ENCODE results near the gene HPS3.
A peak's percentile ranks its signal among the peaks of the same experiment; 100 is the strongest.

HPS3 gene

DNA sequence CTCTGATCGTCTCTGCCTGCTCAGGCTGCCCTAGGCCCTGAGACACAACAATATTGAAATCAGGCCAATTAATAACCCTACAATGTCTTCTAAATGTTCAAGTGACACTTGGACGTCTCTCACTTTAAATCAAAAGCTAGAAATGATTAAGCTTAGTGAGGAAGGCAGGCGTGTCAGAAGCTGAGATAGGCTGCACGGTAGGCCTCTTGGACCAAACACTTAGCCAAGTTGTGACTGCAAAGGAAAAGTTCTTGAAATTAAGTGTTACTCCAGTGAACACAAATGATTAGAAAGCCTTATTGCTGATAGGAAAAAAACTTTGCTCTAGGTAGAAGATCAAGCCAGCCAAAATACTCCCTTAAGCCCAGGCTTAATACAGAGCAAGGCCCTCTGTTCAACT is 2.2 kb downstream of the HPS3 start:
- TF ChIP-seq POLR2A (IDR thresholded peaks at IDR 0.05; ENCODE audit: low read depth, low read length): no peak
- TF ChIP-seq TAF1 (IDR thresholded peaks at IDR 0.05; ENCODE audit: borderline replicate concordance, low read depth, low read length): no peak
- no peak for TF ChIP-seq POLR2AphosphoS5 (IDR thresholded peaks at IDR 0.05; ENCODE audit: low read depth, low read length)
- DNase-seq (ENCODE audit: insufficient read length) (no peak), FAIRE-seq (no peak)

DNA sequence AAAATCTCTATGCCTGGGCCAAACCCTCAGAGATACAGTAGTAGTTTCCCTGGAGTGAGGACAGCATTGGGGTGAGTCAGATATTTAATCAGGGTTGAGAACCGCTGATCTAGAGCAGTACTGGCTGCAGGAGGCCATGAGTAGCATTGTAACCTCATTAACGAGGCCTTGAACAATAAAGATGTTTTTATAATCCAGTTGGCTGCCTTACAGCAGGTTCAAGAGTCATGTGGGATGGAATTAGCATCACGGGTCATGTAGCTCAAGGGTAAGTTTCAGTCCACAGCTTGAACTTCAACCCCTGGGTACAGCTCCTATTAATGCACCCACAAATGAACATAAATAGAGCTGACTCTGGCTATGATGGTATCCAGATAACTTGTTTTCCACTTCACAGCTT is 5.1 kb downstream of the HPS3 start:
- FAIRE-seq: no peak
- TF ChIP-seq TAF1 (IDR thresholded peaks at IDR 0.05; ENCODE audit: borderline replicate concordance, low read depth, low read length) (no peak), POLR2AphosphoS5 (IDR thresholded peaks at IDR 0.05; ENCODE audit: low read depth, low read length) (no peak), POLR2A (IDR thresholded peaks at IDR 0.05; ENCODE audit: low read depth, low read length) (no peak)
- DNase-seq (ENCODE audit: insufficient read length): no peak

DNA sequence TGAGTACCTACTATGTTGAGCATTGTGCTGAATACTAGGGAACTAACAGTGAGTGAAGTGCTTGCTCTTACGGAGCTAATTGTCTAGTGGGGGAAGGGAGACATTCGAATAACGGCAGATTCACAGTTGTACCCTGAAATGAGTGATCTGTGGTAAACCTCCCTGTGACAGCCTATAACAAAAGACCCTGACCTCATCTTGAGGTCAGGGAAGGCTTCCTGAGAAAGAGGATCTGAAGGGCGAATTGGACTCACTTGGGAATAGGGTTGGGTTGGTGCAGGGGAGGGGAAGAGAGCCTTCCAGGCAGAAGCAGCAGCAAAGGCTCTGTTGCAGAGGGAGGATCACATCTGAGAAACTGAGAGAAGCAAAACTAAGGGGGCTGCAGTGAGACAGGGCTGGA is 13.2 kb downstream of the HPS3 start:
- TF ChIP-seq POLR2A (IDR thresholded peaks at IDR 0.05; ENCODE audit: low read depth, low read length) (no peak), POLR2AphosphoS5 (IDR thresholded peaks at IDR 0.05; ENCODE audit: low read depth, low read length) (no peak), TAF1 (IDR thresholded peaks at IDR 0.05; ENCODE audit: borderline replicate concordance, low read depth, low read length) (no peak)
- no peak for FAIRE-seq
- DNase-seq (ENCODE audit: insufficient read length): no peak

DNA sequence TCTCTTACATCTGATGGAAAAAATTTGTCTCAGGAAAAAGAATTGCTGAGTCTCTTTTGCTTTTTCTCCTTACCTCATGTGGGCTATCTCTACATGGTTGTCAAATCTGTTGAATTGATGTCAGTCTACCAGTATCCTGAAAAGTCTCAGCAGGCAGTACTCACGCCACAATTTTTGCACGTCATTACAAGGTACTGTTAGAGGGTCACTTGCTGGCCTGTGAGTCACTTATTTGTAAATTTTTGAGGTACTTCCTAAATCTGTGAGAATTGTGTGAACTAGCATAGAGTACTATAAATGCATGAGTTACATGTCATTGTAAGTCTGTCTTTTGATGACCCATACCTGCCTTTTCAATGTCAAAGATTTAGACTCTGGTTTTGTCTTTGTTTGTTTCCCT is 15.9 kb downstream of the HPS3 start:
- TF ChIP-seq POLR2A (IDR thresholded peaks at IDR 0.05; ENCODE audit: low read depth, low read length): no peak
- no peak for TF ChIP-seq POLR2AphosphoS5 (IDR thresholded peaks at IDR 0.05; ENCODE audit: low read depth, low read length)
- TF ChIP-seq TAF1 (IDR thresholded peaks at IDR 0.05; ENCODE audit: borderline replicate concordance, low read depth, low read length): no peak
- DNase-seq (ENCODE audit: insufficient read length) (no peak), FAIRE-seq (peak; percentile 54)

DNA sequence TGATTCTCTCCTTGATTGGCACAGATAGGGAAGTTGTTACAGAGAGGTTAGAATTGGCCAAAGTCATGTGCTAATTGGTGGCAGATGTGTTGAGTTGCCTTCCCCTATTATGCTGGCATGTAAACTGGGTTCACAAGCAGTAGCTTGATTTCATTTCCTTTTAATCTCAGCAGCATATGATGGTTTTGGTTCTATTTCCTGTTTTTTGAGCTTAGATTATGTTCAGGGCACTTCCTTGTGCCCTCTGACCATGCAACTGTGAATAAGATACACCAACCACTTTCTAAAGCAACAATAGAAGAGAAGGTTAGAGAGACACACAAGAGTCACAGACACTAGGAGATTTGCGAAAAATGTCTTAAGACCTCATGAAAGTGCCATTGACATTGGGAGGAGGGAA is 16.5 kb downstream of the HPS3 start:
- DNase-seq (ENCODE audit: insufficient read length): no peak
- TF ChIP-seq POLR2AphosphoS5 (IDR thresholded peaks at IDR 0.05; ENCODE audit: low read depth, low read length) (no peak), TAF1 (IDR thresholded peaks at IDR 0.05; ENCODE audit: borderline replicate concordance, low read depth, low read length) (no peak), POLR2A (IDR thresholded peaks at IDR 0.05; ENCODE audit: low read depth, low read length) (no peak)
- FAIRE-seq: peak; percentile 70

DNA sequence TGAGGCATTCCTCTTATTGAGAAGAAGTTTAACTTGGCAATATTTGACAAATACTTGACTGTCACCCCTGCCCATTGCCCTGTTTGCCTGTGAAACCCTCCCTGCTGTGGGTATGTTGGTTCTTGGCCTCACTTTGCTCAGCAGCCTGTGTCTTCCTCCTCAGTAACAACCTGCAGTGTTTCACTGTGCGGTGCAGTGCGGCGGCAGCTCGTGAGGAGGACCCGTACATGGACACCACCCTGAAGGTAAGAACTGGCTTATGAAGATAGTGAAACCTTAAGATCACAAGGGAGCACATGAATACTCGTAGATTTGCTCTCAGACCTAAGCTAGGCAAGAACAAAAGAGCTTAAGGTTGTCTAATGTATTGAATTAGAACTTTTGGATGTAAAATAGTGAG is 21.0 kb downstream of the HPS3 start:
- FAIRE-seq: no peak
- DNase-seq (ENCODE audit: insufficient read length): no peak
- no peak for TF ChIP-seq TAF1 (IDR thresholded peaks at IDR 0.05; ENCODE audit: borderline replicate concordance, low read depth, low read length)

DNA sequence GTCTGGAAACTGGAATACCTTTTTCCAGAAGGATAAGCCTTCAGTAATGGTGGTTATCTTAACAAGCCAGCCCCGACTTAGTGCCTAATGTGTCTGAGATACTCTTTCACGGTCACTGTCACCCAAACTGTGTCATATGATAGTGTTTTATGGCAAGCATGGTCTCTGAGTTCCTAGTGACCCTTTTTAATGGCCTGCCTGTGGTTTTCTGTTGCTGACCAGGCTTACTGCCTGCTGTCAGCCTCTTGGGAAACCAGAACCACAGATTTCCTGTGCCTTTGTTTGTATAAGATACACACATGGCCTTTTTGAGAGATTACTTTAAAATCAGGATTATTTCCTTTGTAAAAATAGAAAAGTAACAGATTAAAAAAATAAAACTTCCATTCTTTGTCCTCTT is 22.4 kb downstream of the HPS3 start:
- DNase-seq (ENCODE audit: insufficient read length) (no peak), FAIRE-seq (no peak)
- TF ChIP-seq POLR2A (IDR thresholded peaks at IDR 0.05; ENCODE audit: low read depth, low read length) (no peak), TAF1 (IDR thresholded peaks at IDR 0.05; ENCODE audit: borderline replicate concordance, low read depth, low read length) (no peak), POLR2AphosphoS5 (IDR thresholded peaks at IDR 0.05; ENCODE audit: low read depth, low read length) (no peak)

DNA sequence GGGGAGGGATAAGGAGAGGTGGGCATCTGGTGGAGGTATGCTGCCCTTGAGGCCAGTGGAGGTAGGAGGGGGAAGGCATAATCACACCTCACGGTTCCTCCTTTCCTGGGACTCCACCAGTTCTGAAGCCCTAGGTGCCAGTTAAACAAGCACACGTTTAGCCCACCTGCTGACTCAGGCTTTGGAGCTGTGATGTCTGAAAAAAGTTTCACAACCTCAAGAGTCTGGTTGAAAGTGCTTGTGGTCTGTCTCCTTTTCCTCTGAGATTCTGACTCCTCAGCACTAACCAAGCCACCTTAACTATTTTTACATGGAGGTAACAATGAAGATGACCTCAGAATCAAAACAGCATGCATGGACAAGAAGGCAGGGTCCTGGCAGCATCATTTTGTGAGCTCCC is 23.0 kb downstream of the HPS3 start:
- no peak for DNase-seq (ENCODE audit: insufficient read length)
- no peak for TF ChIP-seq POLR2A (IDR thresholded peaks at IDR 0.05; ENCODE audit: low read depth, low read length)
- TF ChIP-seq TAF1 (IDR thresholded peaks at IDR 0.05; ENCODE audit: borderline replicate concordance, low read depth, low read length): no peak
- no peak for TF ChIP-seq POLR2AphosphoS5 (IDR thresholded peaks at IDR 0.05; ENCODE audit: low read depth, low read length)
- peak; percentile 69 for FAIRE-seq

DNA sequence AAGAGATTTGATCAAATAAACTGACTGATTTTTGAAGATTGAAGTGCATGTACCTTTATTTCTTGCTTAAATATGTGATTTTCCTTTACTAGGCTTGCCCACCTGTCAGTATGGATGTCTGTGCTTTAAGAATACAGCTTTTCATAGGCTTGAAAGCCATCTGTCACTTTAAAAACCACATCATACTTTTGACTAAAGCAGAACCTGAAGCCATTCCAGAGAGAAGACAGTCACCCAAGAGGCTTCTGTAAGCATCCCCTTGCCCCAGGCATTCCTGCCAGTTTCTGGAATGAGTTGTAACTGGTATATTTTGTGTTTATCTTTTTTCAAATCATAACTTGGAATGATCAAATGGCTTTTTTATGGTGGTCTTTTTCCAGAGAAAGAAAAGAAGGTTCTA is 24.0 kb downstream of the HPS3 start:
- no peak for FAIRE-seq
- TF ChIP-seq TAF1 (IDR thresholded peaks at IDR 0.05; ENCODE audit: borderline replicate concordance, low read depth, low read length): no peak
- no peak for TF ChIP-seq POLR2A (IDR thresholded peaks at IDR 0.05; ENCODE audit: low read depth, low read length)
- TF ChIP-seq POLR2AphosphoS5 (IDR thresholded peaks at IDR 0.05; ENCODE audit: low read depth, low read length): no peak
- DNase-seq (ENCODE audit: insufficient read length): no peak

DNA sequence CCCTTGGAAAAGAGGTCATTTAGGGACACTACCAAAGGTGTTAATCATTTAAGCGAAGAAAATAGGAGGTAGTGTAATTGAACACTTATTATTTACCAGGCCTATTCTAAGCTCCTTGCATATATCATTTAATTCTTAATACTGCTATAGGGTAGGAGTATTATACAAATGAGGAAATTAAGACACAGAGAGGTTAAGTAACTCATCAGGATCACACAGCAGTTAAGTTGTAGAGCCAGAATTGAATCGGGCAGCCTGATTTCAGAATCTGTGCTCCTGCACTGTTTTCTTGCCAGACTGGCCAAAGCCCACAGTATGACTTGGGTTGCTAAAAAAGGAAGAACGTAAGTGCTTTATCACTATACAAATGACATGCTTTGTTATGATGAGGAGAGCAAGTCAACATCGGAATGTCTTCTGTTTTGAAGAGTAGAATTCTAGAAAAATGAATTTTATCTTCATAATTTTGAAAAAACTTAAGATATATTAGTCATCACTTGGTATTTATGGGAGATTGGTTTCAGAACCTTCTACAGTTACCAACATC is 31.4 kb downstream of the HPS3 start:
- no peak for TF ChIP-seq POLR2A (IDR thresholded peaks at IDR 0.05; ENCODE audit: low read depth, low read length)
- no peak for TF ChIP-seq POLR2AphosphoS5 (IDR thresholded peaks at IDR 0.05; ENCODE audit: low read depth, low read length)
- TF ChIP-seq TAF1 (IDR thresholded peaks at IDR 0.05; ENCODE audit: borderline replicate concordance, low read depth, low read length): no peak
- no peak for DNase-seq (ENCODE audit: insufficient read length)
- FAIRE-seq: no peak

DNA sequence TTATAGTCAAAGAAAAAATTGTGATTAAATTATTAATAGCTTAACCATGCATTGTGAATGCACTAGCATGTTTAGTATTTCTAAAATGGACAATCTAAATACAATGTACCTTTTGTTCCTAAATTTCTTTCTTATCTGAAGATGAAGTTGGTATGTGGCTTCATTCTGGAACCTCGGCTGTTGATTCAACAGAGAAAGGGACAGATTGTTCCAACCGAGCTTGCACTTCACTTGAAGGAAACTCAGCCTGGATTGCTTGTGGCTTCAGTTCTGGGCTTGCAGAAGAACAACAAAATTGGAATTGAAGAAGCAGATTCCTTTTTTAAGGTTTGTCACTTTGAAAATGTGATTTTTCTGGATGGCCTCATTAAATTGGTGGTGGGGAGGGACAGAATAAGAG is 32.6 kb downstream of the HPS3 start:
- no peak for DNase-seq (ENCODE audit: insufficient read length)
- FAIRE-seq: no peak

DNA sequence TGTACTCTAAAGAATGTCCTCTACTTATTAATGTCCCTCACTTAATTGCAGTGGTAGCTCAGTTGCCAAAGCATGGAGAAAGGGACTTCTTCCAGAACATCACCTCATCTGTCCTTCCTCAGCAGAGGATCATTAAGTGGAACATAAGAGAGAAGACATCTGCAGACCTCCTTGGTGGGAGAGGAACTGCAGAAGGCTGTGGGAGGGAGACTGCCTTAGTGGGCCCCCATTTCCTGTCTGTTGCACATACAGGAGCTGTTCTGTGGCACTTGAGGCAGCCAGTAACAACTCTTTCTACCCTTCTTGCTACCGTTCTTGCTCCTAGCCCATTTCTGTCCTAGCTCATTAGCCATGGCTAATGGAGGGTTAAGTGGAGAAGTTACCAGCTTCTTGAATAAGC is 33.6 kb downstream of the HPS3 start:
- no peak for DNase-seq (ENCODE audit: insufficient read length)
- no peak for TF ChIP-seq TAF1 (IDR thresholded peaks at IDR 0.05; ENCODE audit: borderline replicate concordance, low read depth, low read length)
- no peak for TF ChIP-seq POLR2A (IDR thresholded peaks at IDR 0.05; ENCODE audit: low read depth, low read length)
- TF ChIP-seq POLR2AphosphoS5 (IDR thresholded peaks at IDR 0.05; ENCODE audit: low read depth, low read length): no peak
- no peak for FAIRE-seq

More for the DNA sequence above, 32.6 kb downstream of the HPS3 start:
- TF ChIP-seq POLR2AphosphoS5 (IDR thresholded peaks at IDR 0.05; ENCODE audit: low read depth, low read length) (no peak), TAF1 (IDR thresholded peaks at IDR 0.05; ENCODE audit: borderline replicate concordance, low read depth, low read length) (no peak), POLR2A (IDR thresholded peaks at IDR 0.05; ENCODE audit: low read depth, low read length) (no peak)

DNA sequence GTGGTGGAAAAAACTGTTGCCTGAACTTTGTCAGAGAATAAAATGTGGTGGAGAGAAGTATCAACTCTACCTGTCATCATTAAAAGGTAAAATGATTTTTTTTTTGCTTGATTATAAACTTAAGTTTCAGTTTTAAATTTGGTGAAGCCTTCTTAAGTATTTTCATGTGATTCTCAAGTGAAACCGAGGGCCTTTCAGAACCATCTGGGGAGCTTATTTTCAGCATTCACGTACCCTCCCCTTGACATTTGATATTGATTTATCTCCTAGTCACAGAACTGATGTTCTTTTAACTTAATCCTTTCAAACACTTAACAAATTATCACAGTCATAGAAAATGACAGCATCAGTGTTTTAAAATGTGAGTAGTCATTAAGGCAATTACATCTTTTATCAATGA is 38.5 kb downstream of the HPS3 start:
- no peak for FAIRE-seq

More for the DNA sequence above, 38.5 kb downstream of the HPS3 start:
- TF ChIP-seq POLR2AphosphoS5 (IDR thresholded peaks at IDR 0.05; ENCODE audit: low read depth, low read length) (no peak), TAF1 (IDR thresholded peaks at IDR 0.05; ENCODE audit: borderline replicate concordance, low read depth, low read length) (no peak), POLR2A (IDR thresholded peaks at IDR 0.05; ENCODE audit: low read depth, low read length) (no peak)
- DNase-seq (ENCODE audit: insufficient read length): no peak

All from GM12892 (cell line).